Sigmoid colon (tissue), 4 donors: ENCODE results near the gene CCDC18.

ENCODE experiments used
- CTCF ChIP-seq, 4 experiments: fragments of 450-650 bp in 3 of 4; fragments of 200-600 bp in 1 of 4; IDR thresholded peaks; one replicate each; pipeline ENCODE4 v1.5.1; 2016 to 2019; ENCODE audit warnings: antibody characterized with exemption in 4 of 4, mild to moderate bottlenecking in 3 of 4, moderate library complexity in 2 of 4
- EP300 ChIP-seq, 4 donors: sonication (generic); formaldehyde crosslinking; IDR thresholded peaks; one replicate each; pipeline ENCODE4 v1.6.1; 2017; ENCODE audit warnings: antibody characterized with exemption in 4 of 4
- POLR2A ChIP-seq, 2 donors: fragments of 450-650 bp; IDR thresholded peaks; one replicate each; pipeline ENCODE4 v1.6.1; 2016; ENCODE audit warnings: antibody characterized with exemption in 2 of 2, mild to moderate bottlenecking in 2 of 2, moderate library complexity in 2 of 2
- POLR2AphosphoS5 ChIP-seq, 4 donors: sonication (generic); formaldehyde crosslinking; IDR thresholded peaks; one replicate each; pipeline ENCODE4 v1.6.1; 2017; ENCODE audit warnings: antibody characterized with exemption in 4 of 4

DNA sequence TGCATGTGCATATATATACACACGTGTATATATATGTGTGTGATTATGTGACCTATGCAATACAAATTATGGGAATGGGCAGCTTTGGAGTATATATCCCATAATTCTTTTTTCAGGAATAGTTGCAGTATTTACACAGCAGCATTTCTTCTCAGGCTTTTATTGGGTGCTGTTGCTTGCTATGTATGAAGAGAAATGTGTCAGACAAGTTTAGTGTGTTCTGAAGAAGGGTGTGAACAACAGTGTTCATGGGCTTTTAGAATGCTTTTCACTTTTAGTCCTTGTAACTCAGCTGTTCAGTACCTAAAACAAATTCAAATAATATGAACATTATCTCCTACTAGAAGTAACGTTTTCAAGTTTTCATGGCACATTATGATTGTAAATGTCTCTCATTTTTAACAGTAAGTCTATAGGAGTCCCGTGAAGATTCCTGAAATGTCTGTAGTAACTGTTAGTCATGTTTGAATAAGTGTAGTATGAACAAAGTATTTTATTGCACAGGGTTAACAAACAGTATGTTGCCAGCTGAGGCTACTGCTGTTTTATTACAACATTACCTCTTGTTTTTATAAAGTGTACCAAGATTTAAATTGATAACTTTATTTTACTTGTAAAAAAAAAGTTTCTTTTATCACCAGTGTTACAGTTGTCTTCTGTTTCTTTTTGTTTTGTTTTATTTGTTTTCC lies 42.8 kb upstream of the CCDC18 start:
- TF ChIP-seq CTCF (IDR thresholded peaks at IDR 0.05) (no peak), EP300 (IDR thresholded peaks at IDR 0.05) (no peak), POLR2A (IDR thresholded peaks at IDR 0.05) (no peak), POLR2AphosphoS5 (IDR thresholded peaks at IDR 0.05) (no peak)
